Transverse colon (tissue), 4 donors: Measurements from ENCODE around the gene TNFRSF14. TPM values are rescaled to one million over a fixed set of nuclear protein-coding genes. Genes with fewer than 3 reads are reported as not detected.
A peak's percentile ranks its signal among the peaks of the same experiment; 100 is the strongest.

ENCODE experiments used
- DNase-seq: peaks from one replicate; pipeline ENCODE4 v3.0.0-alpha.2; 2019
- H3K27ac ChIP-seq, 4 donors: fragments of 200-600 bp; sonication (generic); 2 replicates each; pipeline ENCODE4 v1.5.1; 2016 to 2018; ENCODE audit warnings: inconsistent platforms in 4 of 4
- H3K27me3 ChIP-seq: fragments of 200-600 bp; sonication (generic); 2 replicates; pipeline ENCODE4 v1.5.1; 2017; ENCODE audit warnings: inconsistent platforms
- H3K36me3 ChIP-seq, 4 donors: fragments of 200-600 bp; sonication (generic); 2 replicates each; pipeline ENCODE4 v1.5.1; 2017 to 2019; ENCODE audit warnings: inconsistent platforms in 4 of 4
- H3K4me1 ChIP-seq, 4 donors: fragments of 200-600 bp; sonication (generic); 2 replicates each; pipeline ENCODE4 v1.5.1; 2017 to 2020; ENCODE audit warnings: inconsistent platforms in 4 of 4
- H3K4me3 ChIP-seq, 4 donors: fragments of 200-600 bp; sonication (generic); 1 replicate in 1 of 4; 2 replicates in 3 of 4; pipeline versions ENCODE4 v1.5.1 to v1.6.1; 2017 to 2019; ENCODE audit warnings: inconsistent platforms in 4 of 4
- H3K9me3 ChIP-seq, 2 donors: fragments of 200-600 bp; sonication (generic); 2 replicates each; pipeline ENCODE4 v1.5.1; 2017 to 2019; ENCODE audit warnings: inconsistent platforms in 2 of 2
- EP300 ChIP-seq: sonication (generic); formaldehyde crosslinking; IDR thresholded peaks from one replicate; pipeline ENCODE4 v1.6.1; 2017; ENCODE audit warnings: antibody characterized with exemption, low read depth
- POLR2A ChIP-seq: fragments of 450-650 bp; IDR thresholded peaks from one replicate; pipeline ENCODE4 v1.6.1; 2016; ENCODE audit warnings: antibody characterized with exemption, mild to moderate bottlenecking, moderate library complexity
- POLR2AphosphoS5 ChIP-seq, 3 donors: sonication (generic); formaldehyde crosslinking; IDR thresholded peaks; one replicate each; pipeline ENCODE4 v1.6.1; 2016; ENCODE audit warnings: antibody characterized with exemption in 3 of 3
- WGBS, 2 donors: methylation state at CpG; one replicate each; pipeline ENCODE4 v1.1.5; 2018; ENCODE audit warnings: low coverage in 1 of 2; 5-methylcytosine and 5-hydroxymethylcytosine counted together
- in situ Hi-C, 4 donors: fragments of 200-750 bp; cut with MboI; loops; one replicate each; pipeline versions ENCODE4 v1.15.0 to v1.15.1; 2017; ENCODE audit warnings: low sequenced_read_pairs in 3 of 4, low pct_ligation_motif_present in 1 of 4, low pct_unique_long_range_greater_than_20kb in 1 of 4
- intact Hi-C: fragments of 100-400 bp; cut with DNase I; formaldehyde crosslinking; loops from one replicate; pipeline ENCODE4 v1.15.1; 2023; ENCODE audit warnings: low total_unique reads
- total RNA-seq, 4 donors: library from RNA; depleted of rRNA; stranded (reverse); fragments of >200 nt; gene quantifications; one replicate each; pipeline ENCODE4 v1.1.0, GENCODE V29; 2016
- TF ChIP-seq, protein P1 (sequence below), 5 experiments: fragments of 200-600 bp in 3 of 5; fragments of 450-650 bp in 2 of 5; sonication (generic) in 3 of 5; IDR thresholded peaks; 1 replicate in 2 of 5; 2 replicates in 3 of 5; pipeline ENCODE4 v1.5.1; 2016 to 2017; ENCODE audit warnings: antibody characterized with exemption in 5 of 5, inconsistent platforms in 3 of 5, mild to moderate bottlenecking in 2 of 5, moderate library complexity in 1 of 5

The TNFRSF14 gene
- total RNA-seq, 4 donors from 2014 or later: 178 to 758 (median 278) TPM

DNA sequence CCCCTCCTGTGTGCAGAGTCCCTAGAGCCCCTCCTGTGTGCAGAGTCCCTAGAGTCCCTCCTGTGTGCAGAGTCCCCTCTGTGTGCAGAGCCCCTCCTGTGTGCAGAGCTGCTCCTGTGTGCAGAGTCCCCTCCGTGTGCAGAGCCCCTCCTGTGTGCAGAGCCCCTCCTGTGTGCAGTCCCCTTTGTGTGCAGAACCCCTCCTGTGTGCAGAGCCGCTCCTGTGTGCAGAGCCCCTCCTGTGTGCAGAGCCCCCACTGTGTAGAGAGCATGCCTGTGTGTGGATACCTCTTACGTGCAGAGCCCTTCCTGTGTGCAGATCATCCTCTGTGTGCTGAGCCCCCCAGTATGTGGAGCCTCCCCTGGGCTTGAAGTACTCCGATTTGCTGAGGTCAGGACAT is 17.8 kb upstream of the TNFRSF14 start:
- Histone ChIP-seq H3K4me1 (peaks cover 7 to 39% (median 36%) of the 10 kb centered on the region in 4 donors), H3K9me3 (no peaks in the 10 kb centered on the region), H3K27ac (no peak overlapping the region), H3K4me3 (no peak overlapping the region), H3K36me3 (no peaks in the 10 kb centered on the region), H3K27me3 (peaks cover 41% of the 10 kb centered on the region)
- in situ Hi-C loops (loop anchor here in 1 of 4 donors (25.0 kb wide), 1 partner anchor 351 kb away; the partner anchor contains the start of gene FAAP20), intact Hi-C loops (no loop called here)
- TF ChIP-seq EP300 (no peak), POLR2AphosphoS5 (IDR thresholded peaks at IDR 0.05) (no peak), POLR2A (no peak)
- TF ChIP-seq, protein P1, sequence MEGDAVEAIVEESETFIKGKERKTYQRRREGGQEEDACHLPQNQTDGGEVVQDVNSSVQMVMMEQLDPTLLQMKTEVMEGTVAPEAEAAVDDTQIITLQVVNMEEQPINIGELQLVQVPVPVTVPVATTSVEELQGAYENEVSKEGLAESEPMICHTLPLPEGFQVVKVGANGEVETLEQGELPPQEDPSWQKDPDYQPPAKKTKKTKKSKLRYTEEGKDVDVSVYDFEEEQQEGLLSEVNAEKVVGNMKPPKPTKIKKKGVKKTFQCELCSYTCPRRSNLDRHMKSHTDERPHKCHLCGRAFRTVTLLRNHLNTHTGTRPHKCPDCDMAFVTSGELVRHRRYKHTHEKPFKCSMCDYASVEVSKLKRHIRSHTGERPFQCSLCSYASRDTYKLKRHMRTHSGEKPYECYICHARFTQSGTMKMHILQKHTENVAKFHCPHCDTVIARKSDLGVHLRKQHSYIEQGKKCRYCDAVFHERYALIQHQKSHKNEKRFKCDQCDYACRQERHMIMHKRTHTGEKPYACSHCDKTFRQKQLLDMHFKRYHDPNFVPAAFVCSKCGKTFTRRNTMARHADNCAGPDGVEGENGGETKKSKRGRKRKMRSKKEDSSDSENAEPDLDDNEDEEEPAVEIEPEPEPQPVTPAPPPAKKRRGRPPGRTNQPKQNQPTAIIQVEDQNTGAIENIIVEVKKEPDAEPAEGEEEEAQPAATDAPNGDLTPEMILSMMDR (IDR thresholded peaks at IDR 0.05): no peak
- 89% methylated on average over 4 of the region's 4 CpGs; no CpG with 5 or more reads in 1 of the 2 donors for WGBS, 2 donors
- no peak for DNase-seq

DNA sequence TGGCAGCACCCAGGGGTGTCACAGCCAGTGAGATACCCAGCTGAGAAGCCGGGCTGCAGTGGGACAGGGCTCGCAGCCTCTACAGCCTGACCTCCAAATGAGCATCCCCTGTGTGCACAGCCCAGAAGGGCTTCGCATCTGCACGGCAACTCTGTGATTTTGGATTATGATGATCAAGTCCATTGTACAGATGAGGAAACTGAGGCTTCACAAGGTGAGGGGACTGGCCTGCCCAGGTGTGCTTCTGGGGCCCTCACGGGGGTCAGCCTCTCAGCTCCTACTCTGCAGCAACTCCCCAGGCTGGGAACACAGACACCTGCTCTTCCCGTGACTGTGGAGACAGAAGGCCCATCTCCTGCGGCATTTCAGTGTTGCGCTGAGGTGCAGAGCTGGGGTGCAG is 17.3 kb upstream of the TNFRSF14 start:
- no peak for DNase-seq
- Histone ChIP-seq H3K4me1 (peaks cover 7 to 44% (median 41%) of the 10 kb centered on the region in 4 donors), H3K9me3 (no peaks in the 10 kb centered on the region), H3K27ac (no peak overlapping the region), H3K4me3 (no peak overlapping the region), H3K27me3 (peaks cover 36% of the 10 kb centered on the region), H3K36me3 (no peaks in the 10 kb centered on the region)
- no peak for TF ChIP-seq POLR2AphosphoS5 (IDR thresholded peaks at IDR 0.05)
- no peak for TF ChIP-seq EP300
- in situ Hi-C loops (loop anchor here in 1 of 4 donors (25.0 kb wide), 1 partner anchor 352 kb away; the partner anchor contains the start of gene FAAP20), intact Hi-C loops (no loop called here)
- 70% methylated on average over 8 of the region's 8 CpGs; no CpG with 5 or more reads in 1 of the 2 donors for WGBS, 2 donors

DNA sequence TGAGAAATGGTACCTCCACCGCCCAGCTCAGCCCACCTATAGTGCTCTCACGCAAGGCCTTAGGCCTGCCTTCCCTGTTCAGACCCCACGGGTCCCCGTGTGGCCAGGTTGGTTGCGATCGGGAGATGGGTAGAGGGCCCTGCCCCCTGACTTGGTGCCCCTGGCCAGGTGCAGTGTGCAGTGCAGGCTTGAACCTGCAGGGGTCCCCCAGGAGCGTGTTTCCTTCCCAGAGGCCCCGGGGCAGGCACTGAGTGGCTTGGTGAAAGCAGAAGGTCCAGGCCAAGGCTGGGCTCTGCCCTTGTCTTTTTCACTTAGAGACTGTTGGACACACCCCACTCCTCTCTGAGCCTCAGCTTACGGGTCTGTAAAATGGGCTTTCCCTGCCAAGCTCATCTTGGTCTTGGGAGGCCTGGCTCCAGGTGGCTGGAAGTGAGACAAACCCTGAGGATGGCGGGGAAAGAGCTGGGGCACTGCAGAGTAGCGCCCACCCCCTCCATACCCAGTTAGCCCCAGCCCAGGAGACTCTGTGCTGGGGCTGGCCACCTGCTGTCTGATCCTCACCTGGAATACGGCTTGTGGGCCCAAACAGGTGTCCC is 16.8 kb upstream of the TNFRSF14 start:
- intact Hi-C loops: no loop called here
- Histone ChIP-seq H3K27ac (no peak overlapping the region), H3K4me1 (peaks cover 7 to 47% (median 43%) of the 10 kb centered on the region in 4 donors), H3K27me3 (peaks cover 30% of the 10 kb centered on the region), H3K9me3 (no peaks in the 10 kb centered on the region), H3K4me3 (no peak overlapping the region), H3K36me3 (no peaks in the 10 kb centered on the region)
- TF ChIP-seq POLR2AphosphoS5 (IDR thresholded peaks at IDR 0.05): no peak
- TF ChIP-seq, protein P1 (IDR thresholded peaks at IDR 0.05): peak in 4 of 5 experiments; percentile 22 to 49 (median 28)
- in situ Hi-C loops: loop anchor here in 1 of 4 donors (25.0 kb wide), 1 partner anchor 352 kb away; the partner anchor contains the start of gene FAAP20
- 74% methylated on average over 12 of the region's 12 CpGs; no CpG with 5 or more reads in 1 of the 2 donors for WGBS, 2 donors
- DNase-seq: no peak

DNA sequence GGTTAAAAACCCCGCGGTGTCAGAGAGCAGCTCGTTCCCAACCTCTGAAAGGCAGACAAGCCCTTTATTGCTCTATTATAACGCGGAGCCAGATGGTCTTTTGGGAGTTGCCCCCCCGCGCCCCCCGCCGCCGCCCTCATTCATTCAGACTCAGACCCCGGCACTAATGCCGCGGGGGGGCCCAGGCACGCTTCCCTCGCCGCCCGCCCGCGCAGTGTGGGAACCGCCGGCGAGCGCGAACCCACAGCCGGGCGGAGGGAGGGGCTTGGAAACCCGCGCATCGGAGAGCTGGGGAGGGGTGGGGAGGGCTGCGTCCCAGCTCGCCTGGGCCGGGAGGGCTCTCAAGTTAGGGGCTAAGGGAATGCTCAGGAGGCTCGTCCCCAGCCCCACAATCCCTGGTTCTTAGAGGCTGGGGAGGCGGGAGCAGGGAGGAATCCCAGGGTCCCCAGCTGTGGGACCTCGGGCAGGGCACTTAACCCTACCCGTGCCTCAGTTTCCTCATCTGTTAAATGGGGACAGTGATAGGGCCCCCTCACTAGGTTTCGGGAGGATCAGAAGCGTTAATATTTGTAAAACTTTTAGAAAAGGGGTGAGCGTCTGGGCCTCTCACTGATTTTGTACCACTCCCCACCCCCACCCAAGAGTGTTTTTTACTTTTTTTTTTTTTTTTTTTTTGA is 15.2 kb upstream of the TNFRSF14 start:
- Histone ChIP-seq H3K27ac (peak overlapping the region in 2 of 4 donors; percentile 15 to 44), H3K27me3 (peaks cover 20% of the 10 kb centered on the region), H3K36me3 (no peaks in the 10 kb centered on the region), H3K4me3 (no peak overlapping the region), H3K4me1 (peaks cover 7 to 53% (median 44%) of the 10 kb centered on the region in 4 donors), H3K9me3 (no peaks in the 10 kb centered on the region)
- no peak for DNase-seq
- in situ Hi-C loops: loop anchor here in 1 of 4 donors (10.0 to 25.0 kb wide), 2 partner anchors 126 to 354 kb away; partner anchors contain the start of genes FAAP20 and PEX10
- intact Hi-C loops: loop anchor here (5.0 kb wide), 1 partner anchor 64 kb away; the partner anchor contains the start of gene PLCH2
- 30% methylated on average over 12 of the region's 39 CpGs; no CpG with 5 or more reads in 1 of the 2 donors for WGBS, 2 donors
- TF ChIP-seq, protein P1 (IDR thresholded peaks at IDR 0.05): no peak
- TF ChIP-seq EP300: no peak
